ENCODE measurements around the gene FRMD7. TPM values are rescaled to one million over a fixed set of nuclear protein-coding genes. Genes with fewer than 3 reads are reported as not detected.

The FRMD7 gene
- total RNA-seq, 1 experiment from 2014 or later = not detected

DNA sequence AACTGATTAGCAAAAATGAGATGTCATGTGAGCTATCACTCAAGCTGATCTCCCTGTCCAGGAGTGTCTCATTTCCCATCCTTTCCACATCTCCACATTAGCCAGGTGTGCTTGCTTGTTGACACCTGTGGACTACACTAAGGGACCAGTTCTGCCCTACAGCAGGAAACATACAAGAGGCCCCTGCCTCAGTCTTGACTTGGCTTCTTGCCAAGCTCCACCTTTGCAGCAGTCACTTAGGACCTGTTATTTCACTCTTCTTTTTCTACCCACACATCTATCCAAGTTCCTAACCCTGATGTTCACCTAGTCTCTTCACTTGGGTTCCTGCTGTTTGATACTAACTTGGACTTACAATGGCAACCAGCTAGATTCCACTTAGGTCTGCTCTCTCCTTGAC is 13.2 kb downstream of the FRMD7 start:
- Histone ChIP-seq H3K56ac (ENCODE audit: insufficient read length, low read depth, low read length) (no peak overlapping the region), H2BK20ac (ENCODE audit: low read depth, low read length, poor library complexity, severe bottlenecking) (no peak overlapping the region), H3K79me2 (ENCODE audit: insufficient read depth, low read length) (no peaks in the 10 kb centered on the region), H3K23me2 (ENCODE audit: insufficient read length, low read depth, low read length, poor library complexity, severe bottlenecking) (no peaks in the 10 kb centered on the region), H2AFZ (ENCODE audit: low read length) (no peak overlapping the region), H2AK5ac (ENCODE audit: insufficient read length, low read length) (no peak overlapping the region), H4K5ac (ENCODE audit: insufficient read length, low read depth, low read length) (no peak overlapping the region), H3K18ac (ENCODE audit: insufficient read length, low read depth, low read length) (no peak overlapping the region), H3K23ac (ENCODE audit: insufficient read length, low read depth, low read length) (no peak overlapping the region), H4K91ac (ENCODE audit: insufficient read length, low read depth, low read length) (no peak overlapping the region), H3K4ac (ENCODE audit: low read depth, low read length) (no peak overlapping the region), H3K9me3 (ENCODE audit: control insufficient read depth, low read depth, low read length) (no peaks in the 10 kb centered on the region), H2BK120ac (ENCODE audit: low read depth, low read length, poor library complexity, severe bottlenecking) (no peak overlapping the region), H3K9ac (ENCODE audit: extremely low read depth, insufficient read length, low read length) (no peak overlapping the region), H2BK5ac (ENCODE audit: insufficient read length, low read length) (no peak overlapping the region), H3K27ac (ENCODE audit: insufficient read length, low read depth, low read length) (no peak overlapping the region), H3K27me3 (ENCODE audit: insufficient read depth, low read length) (no peaks in the 10 kb centered on the region), H4K20me1 (ENCODE audit: control insufficient read depth, insufficient read depth, insufficient read length) (no peaks in the 10 kb centered on the region), H2BK12ac (ENCODE audit: insufficient read length, low read depth, low read length) (no peak overlapping the region), H2BK15ac (ENCODE audit: low read depth, low read length) (no peak overlapping the region), H3T11ph (ENCODE audit: low read length) (no peak overlapping the region), H4K8ac (replicated peaks; ENCODE audit: insufficient read length, low read depth, low read length) (no peak overlapping the region), H3K4me2 (ENCODE audit: insufficient read depth, insufficient read length, low read length) (no peak overlapping the region), H3K4me1 (ENCODE audit: insufficient read depth, low read length) (peaks cover under 1% of the 10 kb centered on the region), H3K14ac (ENCODE audit: insufficient read depth, low read length) (no peak overlapping the region), H3K79me1 (ENCODE audit: insufficient read depth, low read depth, low read length, poor library complexity, severe bottlenecking) (no peaks in the 10 kb centered on the region)
- no peak for DNase-seq
- Mint-ChIP-seq H3K9me3 (no peaks in the 10 kb centered on the region), H3K27me3 (ENCODE audit: low read depth) (0 out of 2 replicates have a peak, but pooled peaks cover 4% of the 10 kb centered on the region), H3K4me1 (peaks cover 11 to 18% of the 10 kb centered on the region in 2 experiments), H3K27ac (no peak overlapping the region), H3K36me3 (ENCODE audit: insufficient read depth in 1 of 3, low read depth in 3 of 3) (no peaks in the 10 kb centered on the region; a peak in 1 of 7 replicates), H3K4me3 (no peak overlapping the region)
- TF ChIP-seq, protein P1, sequence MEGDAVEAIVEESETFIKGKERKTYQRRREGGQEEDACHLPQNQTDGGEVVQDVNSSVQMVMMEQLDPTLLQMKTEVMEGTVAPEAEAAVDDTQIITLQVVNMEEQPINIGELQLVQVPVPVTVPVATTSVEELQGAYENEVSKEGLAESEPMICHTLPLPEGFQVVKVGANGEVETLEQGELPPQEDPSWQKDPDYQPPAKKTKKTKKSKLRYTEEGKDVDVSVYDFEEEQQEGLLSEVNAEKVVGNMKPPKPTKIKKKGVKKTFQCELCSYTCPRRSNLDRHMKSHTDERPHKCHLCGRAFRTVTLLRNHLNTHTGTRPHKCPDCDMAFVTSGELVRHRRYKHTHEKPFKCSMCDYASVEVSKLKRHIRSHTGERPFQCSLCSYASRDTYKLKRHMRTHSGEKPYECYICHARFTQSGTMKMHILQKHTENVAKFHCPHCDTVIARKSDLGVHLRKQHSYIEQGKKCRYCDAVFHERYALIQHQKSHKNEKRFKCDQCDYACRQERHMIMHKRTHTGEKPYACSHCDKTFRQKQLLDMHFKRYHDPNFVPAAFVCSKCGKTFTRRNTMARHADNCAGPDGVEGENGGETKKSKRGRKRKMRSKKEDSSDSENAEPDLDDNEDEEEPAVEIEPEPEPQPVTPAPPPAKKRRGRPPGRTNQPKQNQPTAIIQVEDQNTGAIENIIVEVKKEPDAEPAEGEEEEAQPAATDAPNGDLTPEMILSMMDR (conservative IDR thresholded peaks at IDR 0.05) = no peak
